ENCODE measurements around the gene HIVEP3.

Gene HIVEP3

DNA sequence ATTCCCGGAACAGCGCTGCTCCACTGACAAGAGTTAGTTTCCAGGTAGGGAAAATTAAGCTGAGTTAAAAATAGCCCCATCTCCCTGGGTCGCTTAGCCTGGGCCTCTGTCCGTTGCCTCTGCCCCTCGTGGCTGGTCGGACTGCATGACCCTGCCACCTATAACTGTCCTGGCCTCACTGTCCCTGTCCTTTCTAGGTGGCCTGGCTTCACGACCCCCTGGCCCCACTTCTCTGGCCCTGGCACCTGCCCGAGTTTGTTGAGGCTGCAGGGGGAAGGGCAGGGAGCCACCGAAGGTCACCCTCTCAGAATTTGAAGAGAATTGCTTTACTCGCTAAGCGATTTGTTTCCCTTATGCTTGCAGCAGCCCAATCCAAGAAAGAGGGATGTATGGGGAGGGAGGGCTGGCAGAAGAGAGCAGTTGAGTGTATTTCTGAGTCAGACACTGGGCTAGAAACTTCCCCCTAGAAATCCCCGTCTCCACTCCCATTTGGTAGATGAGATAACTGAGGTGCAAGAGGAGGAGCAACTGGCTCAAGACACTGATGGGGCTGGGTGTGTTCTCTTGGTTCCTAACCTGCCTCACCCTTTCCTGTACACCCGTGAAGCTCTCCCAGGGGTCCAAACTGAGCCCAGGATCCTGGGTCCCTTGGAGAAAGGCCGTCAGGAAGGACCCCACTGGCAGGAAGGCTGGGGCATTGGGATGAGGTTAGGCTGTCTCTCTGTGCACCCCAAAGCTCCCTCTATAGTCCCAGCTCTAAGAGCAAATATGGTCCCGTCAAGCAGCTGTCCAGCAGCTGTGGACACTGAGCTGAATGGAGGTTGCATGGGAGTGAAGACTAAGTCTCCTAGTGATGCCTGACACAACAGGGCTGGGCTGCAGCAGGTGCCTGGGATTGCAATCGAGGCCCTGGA is 431.3 kb downstream of the HIVEP3 start:
- DNase-seq: no peak

DNA sequence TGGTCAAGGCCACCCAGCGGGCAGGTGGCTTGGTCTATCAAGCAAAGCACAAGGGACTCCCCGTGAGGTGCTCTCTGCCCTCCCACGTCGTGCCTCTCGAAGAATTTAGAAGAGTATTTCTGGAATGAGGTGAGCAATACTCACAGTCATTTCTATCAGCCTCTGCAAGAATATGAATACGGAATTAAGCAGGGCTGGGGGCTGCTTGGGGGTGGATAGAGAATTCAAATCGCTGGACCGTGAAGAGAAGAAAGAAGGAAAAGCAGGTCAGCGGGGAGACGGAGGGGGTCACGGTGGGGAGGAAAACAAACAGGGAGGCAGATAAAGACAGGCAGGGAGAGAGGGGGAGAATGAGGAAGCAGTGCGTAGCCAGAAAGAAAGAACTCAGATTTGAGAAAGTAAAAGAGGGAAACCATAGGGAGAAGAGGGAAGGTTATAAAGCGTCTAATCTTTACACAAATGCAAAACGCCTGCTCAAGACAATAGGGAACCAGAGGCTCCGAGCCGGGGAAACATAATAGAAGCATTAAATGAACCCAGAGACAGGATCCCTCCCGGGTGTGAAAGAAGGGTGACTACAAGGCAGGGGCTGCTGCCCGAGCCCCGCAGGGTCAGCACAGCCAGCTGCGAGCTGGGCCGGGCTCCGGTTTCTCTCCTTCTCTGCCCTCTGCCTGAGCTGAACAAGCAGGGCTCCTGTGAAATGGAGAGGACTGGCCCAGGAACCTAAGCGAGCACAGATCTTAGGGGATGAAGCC is 432.2 kb downstream of the HIVEP3 start:
- no peak for DNase-seq

DNA sequence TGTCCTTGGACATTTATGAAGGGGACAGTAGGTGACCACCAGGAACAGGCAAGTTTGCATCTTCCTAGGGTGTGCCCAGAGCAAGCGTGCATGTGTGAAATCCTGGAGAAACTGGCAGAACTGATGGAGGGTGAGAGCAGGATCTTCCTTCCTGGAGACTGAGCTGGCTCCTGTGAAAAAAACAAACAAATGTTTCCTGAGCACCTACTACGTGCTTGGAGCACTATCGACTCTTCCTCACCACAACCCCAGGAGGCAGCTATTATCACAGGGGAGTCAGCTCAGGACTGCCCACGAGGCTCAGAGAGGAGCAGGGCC is 432.7 kb downstream of the HIVEP3 start:
- DNase-seq: no peak

DNA sequence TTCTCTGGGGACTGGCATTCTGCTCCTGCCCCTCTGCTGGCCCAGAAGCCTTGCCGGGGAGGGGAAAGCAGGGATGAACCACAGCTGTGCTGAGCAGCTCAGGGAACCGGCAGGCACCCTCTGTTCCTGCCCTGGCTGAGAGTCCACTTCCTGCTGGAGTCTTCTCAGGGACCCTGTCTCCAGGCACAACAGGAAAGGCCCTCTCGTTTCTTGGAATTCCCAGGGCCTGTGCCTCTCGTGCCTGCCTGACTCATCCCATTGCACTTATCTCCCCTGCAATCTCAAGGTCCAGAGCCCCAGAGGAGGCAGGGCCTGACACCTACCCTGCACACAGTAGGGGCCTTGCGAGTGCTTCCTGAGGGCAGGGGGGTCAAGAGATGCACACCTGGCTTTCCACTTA is 433.1 kb downstream of the HIVEP3 start:
- DNase-seq: no peak

DNA sequence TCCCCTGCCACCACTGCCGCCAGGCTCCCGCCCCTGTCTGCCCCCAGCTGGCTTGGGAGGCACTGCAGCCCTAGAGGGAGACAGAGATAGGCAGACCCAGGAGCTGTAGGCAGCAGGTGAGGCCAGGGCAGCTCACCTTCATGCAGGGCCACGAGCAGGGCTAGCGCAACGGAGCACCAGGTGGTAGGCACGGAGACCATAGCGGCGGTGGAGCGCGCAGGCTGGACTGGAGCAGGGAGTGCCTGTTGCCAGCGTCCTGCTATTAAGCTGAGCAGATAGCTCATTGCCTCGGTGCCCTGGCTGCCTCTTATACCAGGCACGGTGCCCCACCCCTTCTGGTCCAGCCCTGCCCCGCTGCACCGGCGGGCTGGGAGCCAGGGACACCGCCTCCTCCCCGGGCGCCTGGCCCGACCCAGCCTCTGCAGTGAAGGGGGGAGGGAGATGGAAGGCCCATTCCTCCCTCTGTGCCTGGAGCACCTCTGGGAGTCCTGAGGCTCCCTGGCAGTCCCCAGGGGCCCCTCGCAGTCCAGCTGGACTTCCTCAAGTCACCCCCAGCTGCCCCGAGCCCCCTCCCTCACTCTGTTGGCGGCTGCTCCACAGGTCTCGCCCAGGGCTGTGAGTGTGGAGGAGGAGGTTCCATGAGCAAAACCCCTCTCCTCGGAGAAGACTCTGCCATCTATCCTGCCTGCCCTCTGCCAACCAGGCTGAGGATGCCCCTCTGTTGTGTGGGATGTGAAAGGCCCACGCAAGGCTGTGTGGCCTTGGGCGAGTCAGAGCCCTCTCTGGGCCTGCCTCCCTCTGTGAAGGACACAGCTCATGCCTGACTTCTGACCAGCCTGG is 434.1 kb downstream of the HIVEP3 start, which contains the start of gene EDN2:
Gene EDN2 (minus strand): TSS at position 282 of the 840 bp plus-strand sequence. CDS start 82 bp downstream, at position 200.
- DNase-seq: no peak

DNA sequence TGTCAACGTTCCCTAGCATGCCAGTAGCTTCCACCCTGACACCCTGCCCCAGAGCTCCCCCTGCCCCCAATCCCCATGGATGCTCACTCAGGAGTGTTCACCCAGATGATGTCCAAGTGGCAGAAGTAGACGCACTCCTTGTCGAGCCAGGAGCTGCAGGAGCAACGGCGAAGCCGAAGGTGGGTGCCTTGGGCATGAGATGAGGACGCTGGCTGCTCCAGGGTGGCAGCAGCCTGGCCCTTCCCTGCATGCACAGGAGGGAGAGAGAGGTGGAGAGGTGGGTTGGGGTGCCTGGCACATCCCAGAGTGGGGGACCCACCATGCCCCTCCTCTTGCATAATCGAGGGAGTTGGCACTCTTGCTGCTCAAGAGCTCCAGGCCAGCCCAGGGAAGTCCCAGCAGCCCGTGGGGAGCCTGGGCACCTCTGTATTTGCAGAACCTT is 434.7 kb downstream of the HIVEP3 start:
- no peak for DNase-seq

DNA sequence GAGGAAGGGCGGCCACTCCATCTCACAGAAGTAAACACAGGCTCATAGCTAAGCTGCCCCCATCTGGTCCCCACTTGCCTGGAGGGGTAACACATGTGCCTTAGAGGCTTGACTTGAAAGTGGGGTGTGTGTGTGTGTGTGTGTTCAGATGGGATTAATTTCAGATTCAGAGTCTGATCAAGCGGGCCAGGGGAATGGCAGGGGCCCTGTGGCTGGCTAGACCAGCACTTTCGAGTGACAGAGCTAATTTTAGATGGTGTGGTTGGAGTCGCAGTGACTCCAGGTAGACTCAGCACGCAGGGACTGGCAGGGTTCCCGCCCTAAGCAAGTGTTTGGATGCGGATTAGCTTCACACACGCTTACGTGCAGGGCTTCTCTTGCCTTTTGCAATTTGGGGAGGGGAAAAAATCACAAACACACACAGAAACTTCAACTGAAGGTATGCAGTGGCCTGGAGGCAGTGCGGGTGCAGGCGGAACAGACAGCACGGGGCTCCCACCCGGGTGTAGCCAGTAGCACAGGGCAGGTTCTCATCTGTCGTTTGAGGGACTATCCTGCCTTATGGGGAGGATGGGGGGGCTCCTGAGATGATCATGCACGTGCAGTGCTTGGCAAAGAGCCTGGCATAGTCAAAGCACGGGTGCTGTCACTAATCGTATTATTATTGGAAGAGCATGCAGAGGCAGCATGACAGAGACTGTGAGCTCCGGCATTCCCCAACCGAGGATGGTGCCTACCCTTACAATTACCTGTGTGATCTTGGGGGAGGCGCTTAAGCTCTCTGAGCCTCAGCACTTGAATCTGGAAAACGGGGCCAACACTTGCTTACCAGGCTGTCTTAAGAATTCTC is 435.5 kb downstream of the HIVEP3 start:
- DNase-seq: no peak

DNA sequence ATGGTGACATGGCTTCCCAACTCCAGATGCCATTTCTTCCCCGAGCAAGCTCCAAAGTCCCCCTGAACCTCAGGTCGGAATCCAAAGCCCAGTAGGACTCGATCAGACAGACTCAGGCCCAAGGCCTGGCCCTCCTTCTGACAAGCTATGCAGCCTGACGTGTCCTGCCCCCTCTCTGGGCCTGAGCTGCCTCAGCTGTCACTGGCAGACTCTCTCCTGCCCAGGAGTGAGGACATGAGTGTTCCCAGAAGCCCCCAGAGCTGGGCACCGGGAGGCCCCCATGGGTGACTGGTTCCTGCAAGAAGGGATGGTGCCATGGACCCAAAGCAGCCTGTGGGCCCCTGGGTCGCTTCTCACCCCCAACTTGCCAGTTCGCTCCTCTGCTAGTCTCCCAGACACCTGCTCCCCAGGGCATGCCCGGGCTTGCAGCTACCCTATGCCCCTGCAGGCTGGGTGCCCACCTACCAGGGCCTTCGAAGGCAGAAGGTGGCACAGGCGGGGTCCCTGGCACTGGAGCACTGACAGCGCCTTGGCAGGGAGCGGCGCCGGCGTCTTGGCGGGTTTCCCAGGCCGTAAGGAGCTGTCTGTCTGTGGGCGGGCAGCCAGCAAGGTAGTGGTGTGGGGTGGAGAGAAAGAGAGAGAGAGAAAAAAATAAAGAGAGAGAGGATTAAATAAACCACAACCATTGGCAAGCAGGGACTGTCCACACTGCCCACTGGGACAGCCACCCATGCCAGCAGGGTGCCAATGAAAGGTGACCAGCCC is 436.5 kb downstream of the HIVEP3 start:
- no peak for DNase-seq

DNA sequence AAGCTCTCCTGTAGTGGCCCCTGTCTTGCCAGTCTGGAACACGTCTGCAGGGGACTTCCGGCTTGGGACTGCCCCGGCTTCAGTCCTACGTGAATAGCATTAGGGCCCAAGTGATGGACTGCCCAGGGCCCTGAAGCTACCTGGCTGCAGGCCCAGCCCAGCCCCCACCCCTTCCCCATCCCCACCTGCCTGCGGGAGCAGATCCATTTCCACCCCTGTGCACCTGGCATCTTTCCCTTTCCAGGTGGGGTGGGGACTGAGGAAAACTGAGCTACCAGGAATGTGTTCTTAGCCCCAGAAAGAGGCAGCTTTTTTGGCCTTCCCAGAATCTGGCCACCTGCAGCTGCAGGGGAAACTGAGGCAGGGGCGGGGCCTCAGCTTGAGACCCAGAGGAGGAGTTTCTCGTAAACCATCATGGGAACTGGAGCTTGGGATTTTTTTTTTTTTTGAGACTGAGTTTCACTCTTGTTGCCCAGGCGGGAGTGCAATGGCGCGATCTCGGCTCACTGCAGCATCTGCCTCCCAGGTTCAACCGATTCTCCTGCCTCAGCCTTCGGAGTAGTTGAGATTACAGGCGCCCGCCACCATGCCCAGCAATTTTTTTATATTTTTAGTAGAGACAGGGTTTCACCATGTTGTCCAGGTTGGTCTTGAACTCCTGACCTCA is 437.5 kb downstream of the HIVEP3 start:
- no peak for DNase-seq

DNA sequence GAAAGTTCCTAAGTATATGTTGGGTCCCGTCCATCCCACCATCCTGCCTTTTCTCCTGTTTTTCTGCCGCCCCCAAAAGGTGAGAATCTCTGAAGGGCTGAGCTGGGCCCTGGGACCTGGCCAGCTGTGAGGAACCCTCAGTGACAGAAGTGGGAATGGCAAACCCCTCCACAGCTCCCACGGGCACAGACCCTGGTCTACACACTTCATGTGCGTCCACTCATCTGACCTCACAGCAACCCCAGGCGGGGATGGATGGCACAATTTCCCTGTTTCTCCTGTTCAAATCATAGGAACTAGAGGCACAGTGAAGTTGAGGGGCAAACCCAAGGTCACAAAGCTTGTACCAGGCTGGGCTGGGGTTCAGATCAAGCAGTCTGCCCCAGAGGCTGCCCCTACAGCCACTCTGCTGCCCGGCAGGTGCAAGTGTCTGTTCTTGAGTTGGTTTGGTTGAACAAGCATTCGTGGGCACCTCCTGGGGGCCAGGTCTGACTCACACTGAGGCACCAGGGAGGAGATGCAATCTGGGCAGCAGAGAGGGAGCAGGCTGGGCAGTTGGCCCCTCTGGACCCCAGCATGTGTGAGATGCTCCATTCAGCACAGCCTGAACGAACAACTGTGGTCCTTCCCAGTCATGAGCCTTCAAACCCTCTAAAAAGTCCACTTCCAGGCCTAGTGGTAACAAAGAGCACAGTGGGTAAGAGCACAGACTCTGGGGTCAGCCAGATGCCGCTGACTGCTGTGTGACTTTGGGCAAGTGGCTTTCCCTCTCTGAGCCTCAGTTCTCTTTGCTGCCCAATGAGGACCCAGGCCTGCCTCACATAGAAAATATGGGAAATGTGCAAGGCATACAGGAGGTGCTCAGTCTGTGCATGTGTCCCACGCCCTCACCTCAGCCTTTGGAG is 438.3 kb downstream of the HIVEP3 start:
- DNase-seq: no peak

DNA sequence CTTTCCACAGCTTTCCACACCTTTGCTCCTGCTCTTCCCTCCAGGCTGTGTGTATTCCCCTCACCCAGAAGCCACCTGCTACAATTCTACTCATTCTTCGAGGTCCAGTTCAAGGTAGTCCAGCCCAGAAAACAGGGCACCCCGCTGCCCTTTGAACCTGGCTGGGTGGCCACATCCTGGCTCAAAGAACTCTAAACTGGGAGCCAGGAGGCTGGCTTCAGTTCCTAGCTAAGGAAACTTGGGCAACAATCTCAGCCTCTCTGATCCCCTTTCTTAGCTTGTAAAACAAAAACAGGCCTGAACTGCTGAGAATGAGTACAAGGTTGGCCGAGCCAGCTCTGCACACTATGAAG is 438.9 kb downstream of the HIVEP3 start:
- no peak for DNase-seq

DNA sequence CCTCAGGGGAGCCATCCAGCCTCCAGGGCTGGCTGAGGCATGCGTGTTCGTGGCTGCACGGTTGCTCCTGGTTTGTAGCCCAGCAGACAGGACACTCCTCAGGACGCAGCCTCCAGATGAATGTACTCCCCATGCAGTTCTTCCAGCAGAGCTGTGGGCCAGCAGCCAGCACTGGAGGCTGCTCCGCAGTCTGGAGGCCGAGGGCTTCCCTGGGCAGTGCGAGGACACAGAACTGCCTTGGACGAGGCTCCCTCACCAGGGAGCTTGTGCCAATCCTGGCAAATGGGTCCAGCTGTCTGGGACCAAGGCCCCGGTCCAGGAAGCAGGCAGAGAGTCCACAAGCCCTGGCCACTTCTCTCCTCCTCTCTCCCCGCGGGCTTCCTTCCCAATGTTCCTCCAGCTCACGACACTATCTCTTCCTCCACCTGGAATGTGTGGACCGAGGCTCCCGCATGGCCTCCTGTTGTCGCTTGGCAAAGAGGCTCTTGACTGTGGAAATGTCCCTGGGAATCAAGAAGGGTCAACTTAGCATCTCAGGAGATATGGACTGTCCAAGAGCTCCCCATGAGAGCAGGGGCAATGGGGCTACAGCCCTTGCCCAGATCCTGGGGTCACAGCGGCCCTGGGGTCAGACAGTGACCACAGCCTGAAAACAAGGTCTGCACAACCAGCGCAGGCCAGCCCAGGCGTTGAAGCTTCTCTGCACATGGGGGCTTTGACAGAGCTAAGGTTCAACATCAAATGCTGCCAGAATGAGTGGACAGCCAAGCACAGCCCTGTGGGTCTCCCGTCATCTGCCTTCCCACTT is 439.5 kb downstream of the HIVEP3 start:
- no peak for DNase-seq

DNA sequence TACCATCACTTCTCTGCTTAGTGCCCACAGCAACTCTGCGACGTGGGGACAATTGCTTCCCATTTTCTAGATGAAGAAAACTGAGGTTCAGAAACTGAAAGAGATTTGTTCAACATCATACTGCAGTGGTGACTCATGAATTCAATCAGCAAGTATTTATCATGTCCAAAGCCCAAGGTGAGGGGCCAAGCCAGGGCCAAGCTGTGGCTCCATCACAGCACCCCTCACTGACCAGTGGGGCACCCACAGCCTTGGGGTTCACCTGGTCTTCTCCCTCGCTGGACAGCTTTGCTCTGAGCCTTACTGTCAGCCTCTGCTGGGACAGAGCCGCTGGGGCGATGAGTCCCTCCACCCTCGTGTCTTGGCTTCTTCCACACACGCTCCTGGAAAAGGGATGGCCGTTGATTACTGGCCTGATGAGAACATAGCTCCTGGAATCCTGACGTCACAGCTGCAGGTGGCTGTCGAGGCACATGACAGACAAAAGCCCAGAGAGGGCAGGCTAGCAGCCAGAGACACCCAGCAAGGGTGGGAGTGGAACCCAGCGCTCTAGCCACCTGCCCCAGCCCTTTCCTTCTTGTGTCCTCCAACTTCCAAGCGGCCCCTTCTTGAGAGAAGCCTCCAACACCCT is 440.5 kb downstream of the HIVEP3 start:
- no peak for DNase-seq

DNA sequence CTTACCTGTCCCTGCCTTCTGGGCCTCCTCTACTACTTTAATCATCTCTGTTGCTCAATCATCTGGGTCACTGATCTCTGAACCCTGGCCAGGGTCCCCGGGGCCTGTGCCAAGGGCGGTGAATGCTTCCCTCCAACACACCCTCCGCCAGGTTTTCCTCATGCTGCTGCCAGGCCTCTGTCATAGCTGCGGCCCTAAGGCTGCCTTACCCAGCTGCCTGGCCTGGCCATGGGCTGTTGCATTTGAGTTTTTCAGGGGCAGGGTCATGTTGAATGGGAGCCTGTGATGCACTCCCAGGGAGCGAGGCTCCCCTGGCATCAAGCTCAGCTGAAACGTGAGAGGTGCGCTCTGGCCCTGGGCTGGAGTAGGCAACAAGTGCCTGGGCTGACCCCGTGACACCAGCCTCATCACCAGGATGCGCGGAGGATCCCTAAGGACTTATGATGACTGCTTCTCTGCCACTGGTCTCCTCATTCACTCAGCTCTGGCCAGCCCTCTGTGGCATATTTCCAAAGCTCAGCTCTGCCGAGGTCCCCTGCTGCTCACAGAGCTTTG is 441.8 kb downstream of the HIVEP3 start:
- no peak for DNase-seq

DNA sequence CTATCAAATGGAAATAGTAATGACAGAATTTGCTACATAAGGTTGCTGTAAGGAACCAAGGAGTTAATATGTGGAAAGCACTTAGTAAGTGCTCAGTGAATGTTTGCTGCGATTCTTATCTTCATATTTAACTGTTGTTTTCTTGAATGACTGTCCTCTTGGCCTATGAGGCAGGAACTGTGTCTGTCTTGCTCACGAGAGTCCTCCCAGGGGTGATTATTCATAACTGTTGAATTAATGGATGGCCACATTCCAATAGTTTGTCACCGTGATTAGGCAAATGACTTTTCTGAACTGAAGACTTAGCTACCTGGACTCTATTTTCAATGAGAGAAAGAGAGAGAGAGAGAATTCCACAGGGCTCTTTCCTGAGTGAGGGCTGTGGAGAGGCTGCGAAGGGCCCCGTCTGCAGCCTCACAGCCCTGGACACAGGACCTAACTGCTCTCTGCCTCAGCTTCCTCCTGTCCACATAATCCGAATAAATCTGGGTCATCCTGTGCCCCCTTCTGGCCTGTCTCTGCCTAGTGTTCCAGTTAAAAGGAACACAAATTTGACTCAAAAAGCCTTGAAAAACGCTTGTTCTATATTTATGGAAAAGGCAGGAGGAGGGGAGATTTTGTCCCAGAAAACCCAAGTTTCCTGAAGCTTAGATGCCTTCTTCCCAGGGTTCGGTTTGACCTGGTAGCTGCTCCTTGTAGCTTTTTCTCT is 442.7 kb downstream of the HIVEP3 start:
- DNase-seq: no peak

DNA sequence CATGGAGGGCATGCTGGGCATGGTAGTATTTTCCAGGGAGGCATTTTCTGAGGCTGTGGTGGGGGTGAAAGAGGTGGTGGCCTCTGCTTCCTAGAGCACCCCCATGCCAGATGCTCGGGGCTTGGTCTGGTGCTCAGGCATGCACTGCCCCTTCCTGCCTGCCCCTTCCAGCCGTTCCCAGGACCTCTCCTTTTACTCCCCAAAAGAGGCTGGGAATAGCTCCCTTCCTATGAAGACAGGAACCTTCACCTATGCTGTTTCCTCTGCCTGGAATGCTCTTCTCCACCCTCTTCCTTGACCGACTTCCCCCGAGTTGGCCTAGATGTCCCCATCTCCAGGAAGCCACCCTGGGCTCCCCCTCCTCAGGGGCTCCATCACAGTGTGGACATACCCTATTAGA is 443.4 kb downstream of the HIVEP3 start:
- DNase-seq: no peak

DNA sequence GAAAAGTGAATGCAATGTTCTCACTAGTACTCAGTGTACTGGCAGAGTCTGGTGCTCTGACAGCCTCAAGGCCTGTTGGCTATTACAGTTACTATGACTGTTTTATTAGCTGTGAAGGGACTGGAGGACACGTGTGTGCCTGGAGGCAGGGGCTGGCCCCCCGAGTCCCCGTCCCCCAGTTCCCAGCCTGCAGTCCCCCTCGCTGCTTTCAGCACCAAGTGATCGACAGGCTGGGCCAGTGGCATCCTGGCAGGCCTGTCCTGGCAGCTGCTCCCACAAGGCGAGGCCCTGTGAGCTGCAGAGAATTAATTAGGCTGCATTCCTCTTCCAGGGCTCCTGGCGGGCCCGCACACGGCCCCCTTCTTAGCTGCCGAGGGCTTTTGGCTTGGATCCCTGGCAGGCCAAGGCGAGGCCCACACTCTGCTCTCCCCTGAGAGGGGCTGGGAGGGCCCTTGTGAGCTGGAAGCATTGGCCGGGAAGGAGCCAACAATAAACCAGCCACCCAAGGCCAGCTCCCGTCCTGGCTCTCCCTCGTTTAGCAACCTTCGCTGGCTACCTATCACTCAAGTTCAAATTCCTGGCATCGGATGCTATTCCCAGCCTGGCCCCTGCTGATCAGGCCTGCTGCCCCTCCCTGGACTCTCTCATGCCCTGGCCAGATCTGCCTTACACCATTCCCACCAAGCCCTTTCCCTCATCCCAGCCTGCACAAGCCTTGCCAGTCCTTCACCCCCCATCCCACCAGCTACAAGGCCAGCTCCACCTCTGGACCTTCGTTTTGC is 444.0 kb downstream of the HIVEP3 start:
- no peak for DNase-seq

Data from activated CD4-positive, alpha-beta T cell treated with anti-CD3 and anti-CD28 coated beads, Interleukin-2, amount 50 U/mL, for 48 hours (primary cell).